Hematopoietic multipotent progenitor cell treated with erythropoietin and hydrocortisone succinate and interleukin-3 and kit ligand, for 4 days (in vitro differentiated cells): ENCODE measurements around the gene RIIAD1.
"Not testable (repeated sequence)": the region's sequence is repeated elsewhere in the genome, so short reads cannot be mapped to it uniquely, and the experiment has no call there.

Experiments used
- DNase-seq: peaks from one replicate; pipeline ENCODE4 v3.0.0-alpha.2; 2015

The RIIAD1 gene, protein sequence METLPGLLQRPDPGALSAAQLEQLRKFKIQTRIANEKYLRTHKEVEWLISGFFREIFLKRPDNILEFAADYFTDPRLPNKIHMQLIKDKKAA

DNA sequence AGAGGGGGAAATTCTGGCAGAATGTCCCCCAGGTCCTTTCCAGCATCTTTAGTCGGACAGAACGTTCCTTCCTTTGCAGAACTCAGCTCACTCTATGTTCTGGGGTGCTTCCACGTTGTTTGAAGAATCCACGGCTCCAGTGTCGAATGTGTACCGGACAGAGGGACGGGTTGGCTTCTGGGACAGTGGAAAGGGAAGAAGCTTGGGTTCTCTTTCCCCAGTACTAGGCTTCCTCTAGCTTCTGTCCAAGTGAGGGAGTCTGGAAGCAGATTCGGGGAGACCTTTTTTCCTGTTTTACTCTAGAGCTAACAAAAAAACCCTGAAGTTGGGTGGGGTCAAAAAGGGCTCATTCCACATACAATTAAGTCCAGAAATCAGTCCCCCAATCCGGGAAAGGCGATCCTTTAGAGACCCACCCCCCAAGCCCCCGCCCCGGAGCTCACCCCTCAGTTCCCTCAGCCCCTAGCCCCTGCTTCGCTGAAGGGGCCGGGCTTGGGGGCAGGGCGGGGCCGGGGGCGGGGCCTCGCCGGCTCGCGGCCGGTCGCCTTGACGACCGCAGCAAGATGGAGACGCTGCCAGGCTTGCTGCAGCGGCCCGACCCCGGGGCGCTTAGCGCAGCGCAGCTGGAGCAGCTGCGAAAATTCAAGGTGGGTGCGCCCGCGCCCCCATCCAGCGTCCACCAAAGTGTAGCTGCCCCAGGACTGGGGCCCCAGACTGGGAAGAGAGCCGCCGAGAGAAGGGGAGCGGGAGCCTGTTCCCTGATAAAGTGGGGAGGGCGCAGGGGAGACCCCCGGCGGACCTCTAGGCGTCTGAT is at the start of gene RIIAD1:
Gene RIIAD1, plus strand, starts transcription at position 549 of the 814 bp plus-strand sequence. Its CDS starts 15 bp downstream, at position 564.
- peak; percentile 55 for DNase-seq

DNA sequence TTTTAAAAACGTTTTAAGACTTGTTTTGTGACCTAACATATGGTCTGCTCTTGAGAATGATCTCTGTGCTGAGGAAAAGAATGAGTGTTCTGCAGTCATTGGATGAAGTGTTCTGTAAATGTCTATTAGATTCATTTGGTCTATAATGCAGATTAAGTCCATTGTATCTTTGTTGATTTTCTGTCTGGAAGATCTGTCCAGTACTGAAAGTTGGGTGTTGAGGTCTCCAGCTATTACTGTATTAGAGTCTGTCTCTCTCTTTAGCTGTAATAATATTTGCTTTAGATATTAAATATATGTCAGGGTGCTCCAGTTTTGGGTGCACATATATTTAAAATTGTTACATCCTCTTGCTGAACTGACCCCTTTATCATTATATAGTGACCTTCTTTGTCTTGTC is 47.9 kb upstream of the RIIAD1 start:
- DNase-seq = no peak

DNA sequence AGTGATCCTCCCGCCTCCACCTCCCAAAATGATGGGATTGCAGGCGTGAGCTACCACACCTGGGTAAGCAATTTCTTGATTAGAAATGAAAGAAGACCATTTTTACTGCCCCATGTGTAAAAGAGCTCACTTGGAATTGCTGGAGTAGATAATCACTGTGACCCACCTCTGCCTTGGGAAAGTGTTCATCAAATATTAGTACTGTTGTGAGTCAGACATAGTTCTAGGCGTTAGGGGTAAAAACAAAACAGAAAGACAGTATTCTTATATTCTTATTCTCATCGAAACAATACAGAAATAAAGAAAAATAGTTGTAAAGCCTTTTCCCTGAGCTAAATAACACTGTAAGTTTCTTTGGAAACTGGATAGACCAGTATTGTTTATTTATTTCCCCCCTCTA is 40.9 kb upstream of the RIIAD1 start:
- DNase-seq = no peak

DNA sequence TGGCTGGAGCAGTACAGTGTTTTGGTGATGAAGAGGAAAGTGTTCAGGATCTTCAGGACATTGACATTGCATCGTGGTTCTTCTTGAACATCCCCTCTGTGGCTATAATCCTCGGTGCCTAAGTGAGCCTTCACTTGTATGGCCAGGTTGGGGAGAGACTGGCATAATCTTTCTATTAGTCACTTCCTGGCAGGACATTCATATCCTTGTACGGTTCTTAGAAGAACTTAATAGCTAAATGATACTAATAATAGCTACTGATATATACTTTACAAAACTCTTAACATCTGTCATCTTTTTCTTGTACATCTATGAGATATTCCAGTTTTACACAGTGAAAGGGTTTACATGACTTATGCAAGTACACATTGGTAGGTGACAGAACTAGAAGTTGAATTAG is 40.5 kb upstream of the RIIAD1 start:
- no peak for DNase-seq

DNA sequence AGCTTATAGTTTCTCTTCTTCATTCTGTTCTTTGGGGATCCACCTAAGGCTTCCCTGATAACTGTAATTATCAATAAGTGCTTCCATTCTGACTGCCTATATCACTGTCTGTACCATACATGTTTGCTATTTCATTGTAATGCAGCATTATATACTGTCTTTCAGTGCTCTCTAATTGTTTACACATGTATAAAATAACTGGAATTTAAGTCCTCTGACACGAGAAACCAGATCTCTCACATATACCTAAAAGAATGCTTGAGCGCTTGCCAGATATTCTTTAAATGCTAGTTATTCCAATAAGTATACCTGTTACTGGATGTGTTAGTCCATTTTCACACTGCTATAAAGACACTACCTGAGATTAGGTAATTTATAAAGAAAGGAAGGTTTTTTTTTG is 39.4 kb upstream of the RIIAD1 start:
- no peak for DNase-seq

DNA sequence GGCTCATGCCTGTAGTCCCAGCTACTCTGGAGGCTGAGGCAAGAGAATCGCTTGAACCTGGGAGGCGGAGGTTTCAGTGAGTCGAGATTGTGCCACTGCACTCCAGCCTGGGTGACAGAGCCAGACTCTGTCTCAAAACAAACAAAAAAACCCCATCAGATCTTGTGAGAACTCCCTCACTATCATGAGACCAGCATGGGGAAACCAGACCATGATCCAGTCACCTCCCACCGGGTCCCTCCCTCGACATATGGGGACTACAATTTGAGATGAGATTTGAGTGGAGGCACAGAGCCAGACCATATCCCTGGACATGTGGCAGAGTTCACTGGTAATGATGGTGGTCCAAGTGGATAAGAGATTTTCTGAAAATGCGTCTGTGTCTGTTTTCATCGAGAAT is 38.4 kb upstream of the RIIAD1 start:
- DNase-seq = not testable (repeated sequence)

DNA sequence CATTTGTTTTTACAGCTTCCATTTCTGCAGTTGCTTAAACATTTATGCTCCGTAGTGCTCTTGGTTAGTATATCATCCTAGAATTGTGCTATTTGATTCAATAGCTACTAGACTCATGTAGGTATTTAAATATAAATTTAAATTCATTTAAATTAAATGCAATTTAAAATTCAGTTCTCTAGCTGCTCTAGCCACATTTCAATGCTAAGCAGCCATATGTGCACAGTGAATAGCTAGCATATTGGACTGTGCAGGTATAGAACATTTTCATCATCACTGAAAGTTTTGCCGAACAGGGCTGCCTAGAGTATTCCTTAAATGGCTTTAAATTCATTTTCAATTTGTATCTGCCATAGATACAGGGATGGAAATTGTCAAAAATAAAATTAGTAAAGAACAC is 37.2 kb upstream of the RIIAD1 start:
- no peak for DNase-seq

DNA sequence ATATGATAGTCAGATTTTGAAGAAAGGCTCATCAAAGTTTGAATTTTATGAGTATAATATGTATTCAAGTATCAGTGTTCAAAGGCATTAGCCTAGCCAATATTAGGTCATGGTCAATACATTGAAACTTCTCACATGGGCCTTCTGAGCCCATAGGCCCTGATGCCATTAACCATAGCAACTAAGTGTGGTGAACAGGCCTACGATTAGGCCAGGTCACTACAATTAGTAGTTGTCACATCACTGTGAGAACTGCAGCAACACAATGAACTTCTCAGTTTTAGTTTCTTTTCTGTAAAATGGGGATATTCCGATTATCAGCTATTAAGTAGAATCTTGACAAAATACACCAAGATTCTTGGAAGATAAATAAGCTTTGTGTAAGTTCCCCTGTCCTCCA is 34.8 kb upstream of the RIIAD1 start:
- DNase-seq = no peak

DNA sequence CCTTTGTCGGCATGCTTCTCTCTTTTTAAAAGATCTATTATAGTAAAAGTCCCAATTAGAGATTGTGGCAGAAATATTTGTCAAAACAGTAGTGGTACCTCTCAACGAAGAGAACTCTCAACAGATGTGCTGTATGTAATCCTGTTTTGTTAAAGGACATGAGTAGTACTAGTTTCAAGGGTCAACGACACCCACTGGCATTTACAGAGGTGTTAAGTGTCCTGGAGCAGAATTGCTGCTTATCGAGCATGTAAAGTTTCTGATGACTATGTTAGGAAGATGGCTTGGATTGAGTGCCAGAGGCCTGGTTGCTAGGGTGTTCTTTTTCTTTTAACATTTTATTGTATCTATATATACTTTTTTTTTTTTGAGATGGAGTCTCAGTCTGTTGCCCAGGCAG is 31.8 kb upstream of the RIIAD1 start:
- no peak for DNase-seq

DNA sequence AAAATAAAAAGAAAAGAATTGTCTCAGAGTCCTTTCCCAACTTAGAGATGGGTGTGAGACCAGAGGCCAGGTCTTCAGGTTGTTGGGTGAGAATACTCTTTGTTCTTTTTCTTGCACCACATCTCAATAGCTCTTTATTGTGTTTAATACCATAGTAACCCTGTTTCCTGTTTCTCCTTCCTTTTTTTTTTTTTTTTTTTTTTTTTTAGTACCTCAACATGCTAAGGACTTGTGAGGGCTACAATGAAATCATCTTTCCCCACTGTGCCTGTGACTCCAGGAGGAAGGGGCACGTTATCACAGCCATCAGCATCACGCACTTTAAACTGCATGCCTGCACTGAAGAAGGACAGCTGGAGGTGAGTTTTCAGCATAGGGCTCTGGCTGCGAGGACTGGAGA is 29.1 kb upstream of the RIIAD1 start:
- peak; percentile 37 for DNase-seq

DNA sequence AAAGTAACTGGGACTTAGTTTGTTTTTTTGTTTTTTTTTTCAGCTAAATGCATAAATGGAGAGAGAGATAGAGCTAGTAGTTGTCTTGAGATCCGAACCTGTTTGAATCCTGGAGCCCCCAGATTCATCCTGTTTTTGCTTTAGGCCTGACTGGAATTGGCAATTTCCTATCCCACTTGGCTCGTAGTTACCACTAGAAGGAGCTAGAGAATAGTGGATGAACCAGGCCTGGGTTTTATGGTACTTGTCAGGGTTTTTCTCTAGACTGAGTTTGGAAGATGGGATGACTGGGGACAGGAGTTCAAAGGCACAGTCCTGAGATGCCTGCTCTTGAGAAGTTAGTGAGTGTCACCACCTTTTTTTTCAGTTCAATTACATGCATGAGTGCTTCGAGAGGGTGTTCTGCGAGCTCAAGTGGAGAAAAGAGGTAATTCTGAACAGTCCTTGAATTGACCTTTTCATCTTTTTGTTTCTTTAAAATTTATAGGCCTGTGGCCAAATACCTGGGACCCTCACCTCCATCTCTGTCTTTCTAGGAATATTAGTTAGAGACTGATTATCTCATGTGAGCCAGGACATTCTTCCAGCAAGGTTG is 28.2 kb upstream of the RIIAD1 start:
- peak; percentile 64 for DNase-seq

DNA sequence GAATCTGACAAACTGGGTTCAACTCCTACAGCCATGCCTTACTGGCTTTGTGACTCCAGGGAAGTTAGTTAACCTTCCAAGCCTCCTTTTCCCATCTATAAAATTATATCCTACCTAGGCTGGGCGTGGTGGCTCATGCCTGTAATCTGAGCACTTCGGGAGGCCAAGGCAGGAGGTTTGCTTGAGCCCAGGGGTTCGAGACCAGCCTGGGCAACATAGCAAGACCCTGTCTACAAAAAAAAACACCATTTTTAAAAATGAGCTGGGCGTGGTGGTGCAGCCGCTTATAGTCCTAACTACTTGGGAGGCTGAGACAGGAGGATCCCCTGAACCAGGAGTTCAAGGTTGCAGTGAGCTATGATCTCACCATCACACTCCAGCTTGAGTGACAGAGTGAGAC is 19.8 kb upstream of the RIIAD1 start:
- DNase-seq = no peak

DNA sequence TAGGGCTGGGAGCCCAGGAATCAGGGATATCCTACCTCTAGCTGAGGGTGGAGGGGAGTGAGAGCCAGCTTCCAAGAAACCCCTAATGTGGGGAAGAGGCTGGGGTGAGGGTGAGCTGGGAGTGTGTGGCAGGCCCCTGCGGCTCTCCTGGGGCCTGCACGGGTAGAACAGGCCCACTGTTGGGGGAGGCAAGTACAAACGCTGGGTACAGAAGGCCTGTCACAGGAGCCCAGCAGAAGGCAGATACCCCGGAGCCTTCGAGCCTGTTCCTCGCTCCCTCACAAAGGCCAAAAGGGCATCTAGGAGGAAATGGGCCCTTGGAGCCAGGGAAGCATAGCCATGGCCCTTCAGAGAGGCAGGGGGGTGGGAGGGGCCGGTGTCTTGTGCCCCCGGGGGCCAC is 18.4 kb upstream of the RIIAD1 start:
- no peak for DNase-seq

DNA sequence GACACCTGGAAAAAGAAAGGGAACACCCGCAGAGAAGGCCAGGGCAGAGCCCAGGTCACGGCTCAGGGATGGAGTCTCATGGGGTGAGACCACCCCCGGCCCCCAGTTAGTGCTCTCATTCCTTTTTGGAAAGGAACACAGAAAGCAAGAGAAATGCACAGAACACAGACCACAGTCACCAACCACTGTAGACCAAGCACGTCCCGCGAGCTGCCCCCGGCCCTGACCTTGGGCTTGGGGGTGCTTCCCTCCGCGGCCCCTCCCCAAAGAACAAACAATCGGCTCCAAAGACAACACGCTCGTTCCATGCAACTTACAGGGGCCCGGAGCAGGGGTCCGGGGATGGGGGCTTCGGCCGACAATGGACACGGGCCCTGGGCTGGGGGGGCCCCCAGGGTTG is 17.5 kb upstream of the RIIAD1 start:
- no peak for DNase-seq

DNA sequence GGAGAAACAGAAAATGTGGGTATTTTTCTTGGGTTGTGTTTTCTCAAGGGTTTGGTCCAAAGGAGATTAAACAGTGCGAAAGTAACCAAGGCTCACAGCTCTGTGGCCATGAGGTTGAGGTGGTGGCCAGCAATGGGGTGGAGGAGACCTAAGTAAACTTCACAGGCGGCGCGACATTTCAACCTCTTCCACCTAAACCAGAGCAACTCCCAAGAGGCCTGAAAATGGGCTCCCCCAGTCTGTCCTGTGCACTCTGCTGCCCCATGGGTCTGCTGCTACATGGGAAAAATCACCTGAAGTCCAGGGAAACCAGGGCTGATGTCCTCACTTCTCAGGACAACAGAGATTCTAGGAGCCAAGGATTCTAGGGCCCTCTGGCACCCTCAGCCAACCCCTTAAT is 17.1 kb upstream of the RIIAD1 start:
- DNase-seq = no peak

DNA sequence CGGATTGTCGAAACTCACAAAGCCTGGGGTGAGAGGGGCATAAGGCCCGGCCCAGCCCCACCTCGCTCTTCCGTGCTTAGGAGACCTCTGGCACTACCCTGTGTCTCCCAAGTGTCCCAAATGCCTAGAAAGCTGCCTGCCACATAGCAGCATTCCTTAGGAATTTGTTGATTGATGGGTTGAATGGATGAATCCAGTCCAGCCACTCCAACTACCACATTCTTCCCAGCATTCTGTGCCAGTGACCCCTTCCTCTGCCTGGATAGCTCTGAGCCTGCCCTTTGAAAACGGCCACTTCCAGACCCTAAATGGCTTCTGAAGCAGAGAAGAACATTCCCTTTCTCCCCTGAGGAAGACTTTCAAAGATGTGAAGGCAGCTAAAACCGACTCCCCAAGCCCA is 16.2 kb upstream of the RIIAD1 start:
- no peak for DNase-seq

DNA sequence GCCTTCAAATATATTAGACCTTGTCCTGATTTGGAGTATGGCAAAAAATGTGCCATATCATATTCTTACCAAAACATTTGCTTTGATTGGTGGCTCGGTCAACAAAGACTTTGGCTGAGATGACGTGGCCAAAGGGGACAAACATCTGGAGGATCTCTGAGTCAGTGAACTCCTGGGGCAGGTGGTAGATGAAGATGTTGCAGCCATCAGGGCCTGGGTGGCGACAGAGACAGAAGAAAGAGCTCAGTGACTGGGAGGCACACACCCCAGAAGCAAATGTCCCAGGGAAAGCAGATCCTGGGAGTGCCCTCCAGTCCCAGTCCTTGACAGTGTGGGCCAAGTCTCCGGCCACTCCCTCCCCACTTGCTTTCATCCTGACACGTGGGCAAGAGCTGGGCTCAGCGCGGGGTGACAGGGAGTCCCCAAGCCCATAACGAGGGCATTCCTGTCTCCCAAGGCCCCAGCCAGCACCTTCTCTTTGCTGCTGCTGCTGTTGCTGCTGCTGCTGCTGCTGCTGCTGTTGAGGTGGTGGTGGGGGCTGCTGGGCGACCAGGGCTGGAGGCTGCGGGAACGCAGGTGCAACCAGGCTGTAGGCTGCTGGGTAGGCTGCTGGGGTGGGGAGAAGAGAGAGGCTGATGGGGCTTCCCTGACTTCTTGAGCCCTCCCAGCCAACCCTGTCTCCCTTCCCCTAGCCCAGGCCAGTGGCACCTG is 15.4 kb upstream of the RIIAD1 start:
- no peak for DNase-seq

DNA sequence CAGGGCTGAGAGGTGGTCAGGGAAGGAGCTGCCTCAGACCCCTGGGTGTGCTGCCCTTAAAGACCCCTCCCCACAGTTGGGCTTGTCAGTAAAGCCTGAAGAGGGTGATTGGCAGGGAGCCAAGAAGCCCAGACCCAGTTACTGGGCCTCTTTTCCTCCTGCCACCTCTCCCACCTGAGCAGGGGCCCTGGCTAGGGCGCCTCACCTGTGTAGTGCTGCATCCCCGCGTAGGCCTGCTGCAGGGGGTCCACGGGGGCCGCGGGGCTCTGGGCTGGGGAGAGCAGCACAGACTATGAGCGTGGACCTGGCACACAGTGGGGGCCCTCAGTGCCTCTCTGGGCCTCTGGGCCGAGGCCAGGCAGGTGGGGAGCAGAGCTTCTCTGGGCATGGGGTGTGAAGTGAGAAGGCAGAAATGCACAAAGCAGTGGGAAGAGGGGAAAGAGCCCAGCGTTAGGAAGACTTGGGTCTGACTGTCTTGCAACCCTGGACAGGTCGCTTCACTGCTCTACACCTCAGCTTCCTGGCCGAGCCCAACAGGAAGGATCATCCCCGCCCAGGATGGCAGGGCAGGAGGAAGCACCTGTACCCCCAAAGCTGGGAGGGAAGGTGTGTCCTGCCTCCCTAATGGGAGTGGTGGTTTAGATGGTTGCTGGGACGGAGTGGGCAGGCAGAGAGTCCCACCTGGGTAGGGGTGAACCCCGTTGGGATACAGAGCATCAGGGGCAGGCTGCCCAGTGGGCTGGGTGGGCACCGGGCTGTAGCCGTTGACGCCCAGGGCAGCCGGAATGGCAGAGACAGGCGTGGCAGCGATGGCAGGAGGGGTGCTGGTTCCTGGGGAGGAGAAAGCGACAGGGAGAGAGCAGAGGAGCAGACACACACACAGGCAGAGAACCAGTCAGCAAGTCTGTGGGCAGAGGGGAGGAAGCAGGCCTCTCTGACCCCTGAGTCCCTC is 14.6 kb upstream of the RIIAD1 start:
- DNase-seq = no peak

DNA sequence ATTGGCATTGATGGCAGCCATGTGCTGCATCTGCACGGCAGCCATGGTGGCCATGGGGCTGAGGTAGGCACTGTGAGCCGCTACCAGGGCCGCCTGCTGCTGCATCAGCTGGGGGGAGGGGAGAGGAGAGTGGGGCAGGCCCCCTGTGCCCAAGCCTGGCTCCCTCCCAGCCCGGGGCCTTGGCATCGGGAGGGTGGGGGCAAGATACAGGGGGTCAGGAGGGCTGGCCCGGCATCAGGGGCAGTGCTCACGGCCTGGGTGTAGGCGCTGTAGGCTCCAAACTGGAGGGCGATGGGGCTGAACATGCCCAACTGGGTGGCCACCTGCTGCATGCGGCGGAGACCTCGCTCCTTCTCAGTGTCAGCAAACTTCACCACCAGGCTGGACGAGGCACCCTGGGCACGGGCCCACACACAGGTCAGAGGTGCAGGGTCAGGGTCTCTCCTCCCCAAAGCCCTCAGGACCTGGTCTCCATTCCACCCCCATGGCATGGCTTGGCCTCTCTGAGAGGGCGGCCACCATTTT is 13.7 kb upstream of the RIIAD1 start:
- DNase-seq = no peak

DNA sequence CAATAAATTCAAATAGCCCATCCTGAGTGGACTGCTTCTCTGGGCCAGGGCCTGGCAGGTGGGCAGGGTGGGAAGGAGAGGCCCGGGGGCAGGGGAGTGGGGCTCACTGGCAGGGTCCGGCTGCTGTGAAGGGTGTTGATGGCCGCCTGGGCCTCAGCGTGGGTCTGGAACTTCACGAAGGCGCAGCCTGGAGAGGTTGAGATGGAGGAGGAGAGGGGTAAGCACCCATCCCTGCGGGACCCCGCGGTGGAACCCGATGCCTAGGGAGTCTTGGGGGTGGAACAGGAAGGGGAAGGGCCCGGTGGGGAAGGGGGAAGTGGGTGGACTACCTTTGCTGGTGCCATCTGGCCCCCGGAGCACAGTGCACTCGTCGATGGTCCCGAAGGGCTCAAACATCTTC is 12.4 kb upstream of the RIIAD1 start:
- DNase-seq = no peak

DNA sequence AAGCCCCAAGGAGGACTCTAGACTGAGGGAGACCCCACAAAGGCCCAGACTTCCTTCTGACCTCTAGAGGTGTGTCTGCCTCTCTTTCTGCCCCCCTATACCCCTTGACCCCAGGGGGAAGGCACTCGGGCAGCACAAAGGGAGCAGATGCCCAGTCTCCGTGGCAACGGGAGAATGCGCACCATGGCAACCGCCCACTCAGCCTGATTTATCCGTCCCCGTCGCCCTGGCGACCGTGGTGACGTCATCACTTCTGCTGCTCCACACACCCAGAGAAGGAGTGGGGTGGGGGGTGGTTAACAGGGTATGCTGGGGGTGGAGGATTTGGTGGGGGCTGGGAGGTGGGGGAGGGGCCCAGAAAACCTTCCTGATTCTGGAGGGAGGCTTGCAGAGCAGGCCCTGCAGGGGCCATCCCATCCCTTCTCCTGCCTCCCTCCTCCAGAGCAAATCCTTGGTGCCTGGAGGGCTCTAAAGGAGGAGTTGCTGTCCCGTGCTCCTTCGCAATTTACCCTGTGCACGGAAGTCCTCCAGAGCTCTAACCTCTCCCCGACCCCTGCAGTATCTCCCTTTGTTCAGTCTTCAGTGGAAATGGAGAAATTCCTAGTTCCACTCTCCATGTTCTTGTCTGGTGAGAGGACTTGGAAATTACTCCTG is 11.0 kb upstream of the RIIAD1 start:
- DNase-seq = peak; percentile 42
